ENCODE data around the gene GPT2.

Gene GPT2

DNA sequence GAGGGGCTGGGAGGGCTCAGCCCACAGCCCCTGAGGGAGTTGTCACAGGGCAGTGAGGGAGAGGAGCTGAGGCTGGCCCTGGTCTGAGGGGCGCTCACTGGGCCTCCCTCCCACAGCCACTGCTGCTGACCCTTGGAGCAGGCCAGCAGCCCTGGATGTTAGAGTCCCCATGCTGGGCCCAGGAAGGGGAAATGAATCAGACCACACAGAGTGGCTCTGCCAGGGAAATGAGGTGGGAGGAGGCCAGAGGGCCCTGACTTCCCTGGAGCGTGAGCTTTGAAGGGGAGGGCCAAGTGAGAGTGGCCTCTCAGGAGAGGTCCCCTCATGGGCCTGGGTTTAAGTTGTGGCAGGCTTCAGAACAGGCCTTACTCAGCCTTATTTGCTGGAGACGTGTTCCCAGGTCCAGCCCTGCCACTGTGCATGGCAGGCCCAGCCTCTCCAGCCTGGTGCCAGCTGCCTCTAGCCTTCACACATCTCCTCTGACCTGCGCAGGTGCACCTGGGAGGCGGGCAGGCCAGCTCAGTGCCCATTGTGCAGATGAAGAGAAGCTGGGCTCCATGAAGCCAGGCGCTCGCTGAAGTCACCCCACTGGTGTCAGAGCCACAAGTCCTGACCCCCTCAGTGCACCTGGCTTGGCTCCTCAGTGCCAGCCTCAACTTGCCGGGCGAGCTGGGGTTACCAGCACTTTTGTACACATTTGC lies 15.4 kb downstream of the GPT2 start:
- no peak for DNase-seq

DNA sequence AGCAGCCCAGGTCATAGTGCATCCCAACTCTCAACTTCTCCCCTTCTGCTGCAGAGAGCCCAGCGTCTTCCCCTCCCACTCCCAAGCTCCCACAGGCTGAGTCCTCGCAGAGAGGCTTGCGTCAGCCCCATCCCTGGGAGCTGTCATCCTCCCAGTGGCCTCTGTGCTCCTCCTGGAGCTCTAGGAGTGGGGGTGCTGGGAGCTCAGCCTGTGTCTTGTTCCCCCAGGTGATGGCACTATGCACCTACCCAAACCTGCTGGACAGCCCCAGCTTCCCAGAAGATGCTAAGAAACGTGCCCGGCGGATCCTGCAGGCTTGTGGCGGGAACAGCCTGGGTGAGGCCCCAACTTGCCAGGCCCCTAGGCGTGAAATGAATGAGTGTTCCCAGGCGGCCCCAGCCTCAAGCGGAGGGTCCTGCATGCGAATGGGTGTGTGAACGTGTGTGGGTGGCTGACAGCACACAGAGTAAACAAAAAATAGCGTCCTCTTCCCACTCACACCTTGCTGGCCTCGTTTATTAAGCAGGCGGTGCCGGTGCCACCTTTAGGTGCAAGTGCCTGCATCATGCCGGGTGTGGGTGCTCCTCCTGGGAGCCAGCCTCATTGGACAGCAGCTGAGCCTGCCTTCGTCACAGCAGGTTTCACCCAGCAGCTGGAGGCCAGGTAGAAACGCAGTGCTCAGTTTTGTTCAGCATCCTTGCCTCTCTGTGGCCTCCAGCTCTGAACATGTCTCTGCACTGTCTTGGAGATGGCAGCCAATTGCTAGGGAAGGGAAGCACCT lies 16.5 kb downstream of the GPT2 start:
- DNase-seq, result no peak

DNA sequence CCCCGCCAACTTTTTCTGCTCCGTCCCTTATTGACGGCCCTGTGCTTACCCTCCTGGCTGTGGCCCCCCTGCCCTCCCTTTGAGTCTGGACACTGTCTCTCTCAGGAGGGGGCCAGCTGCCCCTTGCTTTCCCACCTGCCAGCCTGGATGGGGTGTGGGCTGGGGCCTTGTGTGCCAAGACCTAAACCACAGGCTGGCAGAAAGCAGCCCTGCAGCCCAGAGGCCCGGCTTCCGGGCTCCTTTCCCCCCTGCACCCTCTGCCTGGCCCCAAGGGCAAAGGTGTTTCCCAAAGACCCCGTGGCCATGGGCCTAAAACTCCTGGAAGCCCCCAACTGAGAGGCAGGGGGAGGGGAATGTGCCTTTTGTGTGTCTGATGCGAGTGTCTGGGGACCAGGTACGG lies 17.5 kb downstream of the GPT2 start:
- DNase-seq, result no peak

DNA sequence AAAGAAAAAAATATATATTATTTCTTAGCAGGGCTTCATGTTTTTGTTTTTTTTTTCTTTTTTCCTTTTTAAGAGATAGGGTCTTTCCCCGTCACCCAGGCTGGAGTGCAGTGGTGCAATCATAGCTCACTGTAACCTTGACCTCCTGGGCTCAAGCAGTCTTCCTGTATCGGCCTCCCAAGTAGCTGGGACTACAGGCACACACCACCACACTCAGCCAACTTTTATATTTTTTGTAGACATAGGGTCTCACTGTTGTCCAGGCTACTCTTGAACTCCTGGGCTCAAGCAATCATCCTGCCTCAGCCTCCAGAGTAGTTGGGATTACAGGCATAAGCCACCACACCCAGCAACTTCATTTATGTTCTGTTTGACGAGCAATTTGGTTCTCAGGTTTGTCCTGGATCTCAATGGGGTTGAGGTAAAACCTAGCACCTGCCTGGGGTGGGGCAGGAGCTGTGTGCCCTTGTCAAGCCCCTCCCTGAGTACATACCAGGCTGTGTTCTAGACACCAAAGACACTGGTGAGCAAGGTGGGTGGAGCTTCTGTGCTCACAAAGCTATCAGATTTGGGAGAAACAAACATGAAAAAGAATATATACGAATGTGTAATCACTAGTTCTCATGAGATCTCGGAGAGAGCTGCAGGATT lies 19.2 kb downstream of the GPT2 start:
- no peak for DNase-seq

DNA sequence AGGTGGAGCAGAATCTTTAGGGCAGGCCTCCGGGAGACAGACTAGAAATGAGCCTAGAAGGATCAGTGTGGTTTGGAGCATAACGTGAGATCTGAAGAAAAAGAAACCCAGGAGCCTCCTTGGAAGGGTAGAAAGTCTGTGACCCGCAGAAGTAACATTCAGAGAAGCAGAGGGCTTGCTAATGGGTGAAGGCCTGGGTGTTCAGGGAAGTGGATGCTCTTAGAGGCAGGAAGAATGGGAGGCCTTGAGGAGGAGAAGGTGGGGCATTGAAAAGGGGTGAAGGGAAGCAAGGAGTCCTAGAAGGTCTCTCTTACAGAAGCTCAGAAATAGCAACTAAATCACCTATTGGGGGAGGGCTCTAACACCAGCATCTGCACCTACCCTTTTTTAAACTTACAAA lies 20.3 kb downstream of the GPT2 start:
- DNase-seq, result no peak

DNA sequence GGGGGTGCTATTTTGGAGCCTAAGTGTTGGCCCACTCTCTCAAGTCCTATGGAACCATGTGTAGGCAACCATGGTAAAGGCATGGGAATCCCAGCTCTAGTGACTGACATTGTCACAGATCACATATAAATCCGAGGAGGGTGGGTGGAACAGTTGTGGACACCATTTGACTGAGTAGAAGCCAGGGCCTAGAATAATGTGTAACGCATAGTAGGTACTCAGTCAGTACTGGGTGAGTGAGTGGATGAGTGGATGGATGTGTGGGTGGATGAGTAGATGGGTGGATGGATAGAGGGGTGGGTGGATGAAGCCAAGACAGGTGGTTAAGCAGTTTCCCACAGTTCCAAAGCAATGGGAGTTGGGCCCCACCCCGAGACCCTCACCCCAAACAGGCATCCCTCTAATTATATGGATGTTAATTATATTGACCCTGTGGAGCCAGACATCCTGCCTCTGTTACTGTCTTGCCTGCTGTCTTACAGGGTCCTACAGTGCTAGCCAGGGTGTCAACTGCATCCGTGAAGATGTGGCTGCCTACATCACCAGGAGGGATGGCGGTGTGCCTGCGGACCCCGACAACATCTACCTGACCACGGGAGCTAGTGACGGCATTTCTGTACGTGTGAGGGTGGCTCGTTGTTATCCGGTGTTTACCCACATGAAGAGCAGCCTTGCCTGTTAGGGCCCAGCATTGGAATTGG lies 22.3 kb downstream of the GPT2 start:
- no peak for DNase-seq

DNA sequence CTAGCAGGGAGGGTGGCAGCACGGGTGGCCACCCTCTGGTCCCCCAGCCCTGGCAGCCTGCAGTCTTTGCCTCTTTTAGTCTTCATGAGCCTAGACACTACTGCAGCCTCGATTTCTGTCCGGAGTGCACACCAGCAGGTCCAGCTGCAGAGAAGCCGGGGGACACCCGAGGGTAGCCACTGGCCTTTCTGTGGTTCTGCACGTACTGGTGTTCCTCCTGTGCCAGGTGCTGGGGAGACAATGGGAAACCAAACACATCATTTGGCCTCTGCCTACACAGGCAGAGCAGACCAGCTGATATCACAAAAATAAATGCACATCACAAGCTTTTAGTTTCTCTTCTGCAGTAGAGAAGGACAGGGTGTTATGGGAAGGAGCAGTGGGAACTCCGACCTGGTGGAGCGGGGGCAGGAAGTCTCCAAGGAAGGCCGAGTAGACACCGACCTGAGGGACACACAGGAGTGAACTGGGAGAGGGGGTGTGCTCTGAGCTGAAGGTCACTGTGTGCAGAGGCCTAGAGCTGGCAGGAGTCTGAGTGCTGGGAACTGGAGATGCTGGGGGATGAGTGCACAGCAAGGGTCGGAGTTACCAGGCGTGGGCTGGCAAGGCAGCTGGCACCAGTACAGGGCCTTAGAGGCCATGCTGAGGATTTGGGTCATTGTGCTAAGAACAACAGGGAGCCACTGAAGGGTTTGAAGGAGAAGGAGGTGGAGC lies 23.1 kb downstream of the GPT2 start:
- no peak for DNase-seq

DNA sequence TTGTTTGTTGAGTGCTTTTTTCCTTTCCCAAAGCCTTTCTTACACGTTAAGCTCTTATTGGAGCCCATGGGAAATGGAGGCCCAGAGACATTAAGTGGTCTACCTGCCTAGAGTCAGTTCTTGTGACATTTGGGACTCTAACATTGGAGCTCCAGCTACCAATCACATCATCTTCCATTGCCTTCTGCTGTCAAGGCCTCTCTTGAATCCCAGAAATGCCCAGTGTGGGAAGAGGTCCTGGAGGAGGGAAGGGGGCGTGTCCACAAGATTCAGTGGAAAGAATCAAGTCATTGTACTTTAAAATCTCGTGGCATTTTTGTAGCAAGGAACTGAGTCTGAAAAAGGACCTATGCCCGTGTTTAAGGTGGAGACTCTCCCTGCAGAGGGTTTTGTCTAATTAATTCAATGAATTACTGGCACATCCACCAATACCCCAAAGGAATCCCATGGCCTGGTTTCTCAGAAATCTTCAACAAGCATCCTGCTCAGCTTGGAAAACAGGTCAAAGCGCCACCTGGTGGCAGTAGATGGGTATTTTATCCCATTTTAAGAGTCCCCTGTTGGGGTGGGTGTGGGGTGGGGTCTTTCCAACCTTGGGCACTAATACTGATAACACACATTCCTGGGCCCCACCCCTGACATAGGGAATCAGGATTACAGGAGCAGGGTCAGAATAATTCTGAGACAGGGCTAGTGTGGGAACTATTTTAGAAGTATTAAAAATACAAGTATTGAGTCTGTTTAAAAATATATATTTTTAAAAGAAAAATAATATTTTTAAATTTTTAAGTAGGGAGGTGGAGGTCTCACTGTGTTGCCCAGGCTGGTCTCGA lies 24.6 kb downstream of the GPT2 start:
- peak; percentile 46 to 59 for DNase-seq

DNA sequence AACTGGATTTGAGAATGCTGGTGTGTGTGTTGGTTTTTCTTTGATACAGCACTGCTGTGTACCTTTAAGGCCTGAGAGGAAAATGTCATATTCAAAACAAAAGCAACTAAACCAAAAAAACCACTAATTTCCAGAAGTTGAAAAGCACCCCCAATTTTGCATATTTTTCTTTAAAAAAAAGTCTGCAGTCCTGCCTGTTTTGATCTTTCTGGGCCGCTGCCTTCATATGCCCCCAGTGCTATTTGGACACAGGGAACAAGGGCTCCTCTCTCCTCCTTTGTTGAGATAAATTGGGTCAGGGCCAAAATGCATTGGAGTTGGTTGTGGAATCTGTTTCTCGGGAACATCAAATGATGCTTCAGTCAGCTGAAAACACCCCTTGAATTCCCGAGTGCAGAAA lies 26.9 kb downstream of the GPT2 start:
- DNase-seq, result no peak

DNA sequence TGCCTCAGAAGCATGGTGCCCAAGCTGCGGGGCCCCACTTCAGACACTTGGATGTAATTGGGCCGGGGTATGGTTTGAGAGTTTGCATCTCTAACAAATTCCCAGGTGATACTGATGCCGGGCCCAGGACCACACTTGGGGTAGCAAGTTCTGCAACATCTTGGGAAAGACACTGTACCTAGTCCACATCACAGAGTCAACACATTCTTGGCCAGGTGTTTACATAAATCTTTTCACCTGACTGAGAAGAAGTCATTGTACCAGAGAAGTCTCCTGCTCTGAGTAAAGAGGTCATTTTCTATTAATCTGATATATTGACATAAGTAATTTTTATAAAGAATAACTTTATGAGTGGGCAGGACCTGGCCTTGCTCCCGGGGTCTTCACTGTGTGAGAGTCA lies 27.5 kb downstream of the GPT2 start:
- no peak for DNase-seq

DNA sequence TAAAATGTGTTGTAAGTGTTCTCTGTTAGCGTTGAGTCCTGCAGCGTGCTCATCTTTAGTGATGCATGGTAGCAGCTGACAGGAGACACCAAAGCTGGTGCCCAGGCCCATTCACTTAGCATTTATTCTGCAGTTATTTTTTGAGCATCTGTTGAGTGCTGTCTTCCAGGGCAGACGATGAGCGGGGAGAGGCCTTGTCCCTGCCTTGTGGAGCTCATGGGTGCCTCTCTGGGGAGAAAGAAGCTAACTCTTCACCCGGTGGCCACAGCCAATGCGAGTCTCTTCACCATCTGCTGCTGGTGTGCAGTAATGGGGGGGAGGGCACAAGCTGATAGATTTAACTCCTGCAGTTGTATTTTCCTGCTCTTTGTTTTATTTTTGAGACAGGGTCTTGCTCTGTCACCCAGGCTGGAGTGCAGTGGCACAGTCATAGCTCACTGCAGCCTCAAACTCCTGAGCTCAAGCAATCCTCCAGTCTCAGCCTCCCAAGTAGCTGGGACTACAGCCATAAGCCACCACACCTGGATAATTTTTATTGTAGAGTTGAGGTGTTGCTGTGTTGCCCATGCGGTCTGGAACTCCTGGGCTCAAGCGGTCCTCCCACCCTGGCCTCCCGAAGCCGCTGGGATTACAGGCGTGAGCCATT lies 30.5 kb downstream of the GPT2 start:
- no peak for DNase-seq

DNA sequence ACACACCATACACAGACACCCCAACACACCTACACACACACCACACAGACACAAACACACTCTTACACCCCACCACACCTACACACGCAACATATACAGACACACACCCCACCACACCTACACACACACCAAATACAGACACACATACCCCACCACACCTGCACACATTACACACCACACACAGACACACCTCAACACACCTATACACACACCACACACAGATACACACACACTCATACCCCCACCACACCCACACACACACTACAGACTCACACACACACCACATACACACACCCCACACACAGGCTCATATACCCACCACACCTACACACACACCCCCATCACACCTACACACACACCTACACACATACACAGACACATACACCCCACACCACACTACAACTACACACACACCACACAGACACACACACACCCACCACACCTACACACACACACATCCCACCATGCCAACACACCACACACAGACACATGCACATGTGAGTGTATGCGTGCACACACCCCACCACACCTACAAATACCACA lies 31.4 kb downstream of the GPT2 start:
- DNase-seq, result no peak

DNA sequence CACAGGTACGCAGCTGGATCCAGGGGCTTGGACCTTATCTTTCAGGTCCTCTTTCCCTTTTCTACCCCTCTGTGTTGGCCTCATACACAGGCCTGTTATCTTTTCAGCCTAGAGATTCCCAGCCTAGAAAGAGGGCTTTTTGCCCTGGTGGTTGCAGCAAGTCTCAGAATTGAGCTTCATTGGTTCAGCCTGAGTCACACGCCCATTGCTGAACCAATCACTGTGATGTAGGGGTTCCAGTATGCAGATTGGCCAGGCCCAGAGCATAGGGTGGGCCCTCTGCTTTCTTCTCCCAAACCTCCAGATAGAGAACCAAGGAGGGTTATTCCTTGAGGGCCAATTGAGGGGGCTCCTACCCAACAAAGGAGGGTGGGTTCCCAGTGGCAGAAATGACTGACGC lies 32.8 kb downstream of the GPT2 start:
- DNase-seq, result no peak

DNA sequence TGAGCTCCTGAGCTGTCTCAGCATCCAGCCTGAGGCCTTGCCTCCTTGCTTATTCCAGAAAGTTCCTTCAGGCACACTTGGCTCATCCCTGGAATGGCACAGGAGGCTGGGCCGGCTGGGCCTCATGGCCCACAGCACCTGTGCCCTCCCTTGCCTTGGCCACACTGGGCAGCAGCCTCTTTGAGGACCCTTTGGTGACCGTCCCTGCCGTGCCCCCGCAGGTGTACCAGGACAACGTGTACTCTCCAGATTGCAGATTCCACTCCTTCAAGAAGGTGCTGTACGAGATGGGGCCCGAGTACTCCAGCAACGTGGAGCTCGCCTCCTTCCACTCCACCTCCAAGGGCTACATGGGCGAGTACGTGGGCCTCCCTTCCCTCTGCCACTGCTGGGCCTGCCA lies 34.2 kb downstream of the GPT2 start:
- DNase-seq, result no peak

DNA sequence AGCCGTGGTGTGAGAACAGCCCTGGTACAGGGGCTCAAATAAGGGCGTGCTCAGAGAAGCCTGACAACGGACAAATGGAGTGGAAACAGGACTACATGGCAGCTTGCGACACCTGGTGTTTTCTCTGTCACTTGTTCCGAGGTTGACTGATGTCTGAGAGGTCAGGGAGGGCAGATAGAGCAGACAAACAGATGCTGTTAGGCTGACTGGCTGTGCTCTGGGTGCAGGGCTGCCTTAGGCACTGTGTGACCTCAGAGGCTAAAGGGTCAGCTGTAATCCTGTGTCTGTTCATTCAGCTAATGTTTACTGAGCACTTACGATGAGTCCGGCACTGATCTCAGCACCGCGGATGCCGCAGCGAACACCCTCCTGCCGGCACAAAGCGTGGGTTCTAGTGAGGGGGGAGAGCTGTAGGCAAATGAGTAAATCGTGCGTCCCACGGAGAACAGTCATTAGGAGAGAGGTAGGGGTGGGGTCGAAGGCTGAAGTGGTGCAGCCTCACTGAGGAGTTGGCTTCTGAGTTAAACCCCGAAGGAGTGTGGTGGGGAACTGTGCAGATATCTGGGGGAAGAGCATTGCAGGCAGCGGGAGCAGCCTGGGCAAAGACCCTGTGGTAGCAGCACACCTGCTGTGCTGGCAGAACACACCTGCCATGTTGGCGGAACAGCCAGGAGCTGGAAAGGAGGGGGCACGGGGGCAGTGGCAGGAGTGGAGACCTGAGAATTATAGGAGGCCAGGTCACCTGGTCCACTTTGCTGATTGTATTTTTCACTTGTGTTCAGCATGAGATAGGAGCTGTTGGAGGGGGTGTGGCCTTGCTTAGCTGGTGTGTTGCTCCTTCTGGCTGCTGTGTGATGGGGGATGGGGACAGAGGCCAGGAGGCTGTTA lies 35.0 kb downstream of the GPT2 start:
- DNase-seq, result peak; percentile 3 to 13

DNA sequence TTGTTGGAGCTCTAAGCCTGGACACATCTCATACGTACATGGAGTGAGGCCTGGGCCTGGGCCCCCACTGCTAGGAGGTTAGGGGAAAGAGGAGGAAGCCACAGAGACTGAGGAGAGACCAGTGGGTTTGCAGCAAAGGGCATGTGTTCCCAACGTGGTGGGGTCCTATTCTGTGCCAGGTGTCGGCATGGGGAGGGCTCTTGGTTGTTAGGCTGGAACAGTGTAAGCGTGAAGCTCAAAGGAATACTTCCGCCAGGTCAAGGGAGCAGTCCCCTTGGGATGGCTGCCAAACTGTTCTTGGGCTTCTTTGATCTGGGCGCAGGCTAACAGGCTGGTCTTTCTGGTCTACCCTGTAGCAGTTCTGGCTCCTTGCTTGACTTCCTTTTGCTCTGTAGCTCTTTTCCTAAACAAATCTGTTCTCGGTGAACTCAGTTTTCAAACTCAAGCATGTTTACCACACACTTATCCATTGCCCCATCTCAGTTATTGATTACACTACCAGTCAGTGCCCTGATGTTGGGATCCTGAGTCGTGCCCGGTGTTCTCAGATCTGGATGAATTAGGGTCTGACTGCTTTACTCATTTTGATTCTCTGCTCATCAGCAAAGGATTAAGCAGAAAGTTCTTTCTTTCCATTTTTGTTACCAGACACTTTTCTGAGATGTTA lies 36.4 kb downstream of the GPT2 start:
- no peak for DNase-seq

DNA sequence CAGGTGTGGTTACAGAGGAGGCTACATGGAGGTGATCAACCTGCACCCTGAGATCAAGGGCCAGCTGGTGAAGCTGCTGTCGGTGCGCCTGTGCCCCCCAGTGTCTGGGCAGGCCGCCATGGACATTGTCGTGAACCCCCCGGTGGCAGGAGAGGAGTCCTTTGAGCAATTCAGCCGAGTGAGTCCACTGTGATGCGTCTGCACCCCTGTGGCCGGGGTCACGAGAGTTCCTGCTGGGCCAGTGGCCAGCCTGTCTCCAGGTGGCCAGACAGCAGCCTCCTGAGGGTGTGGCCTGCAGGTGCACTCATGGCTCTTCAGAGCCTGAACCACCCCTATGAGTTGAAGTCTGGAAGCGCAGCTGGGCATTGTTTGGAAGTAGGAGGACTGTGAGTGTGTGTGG lies 38.1 kb downstream of the GPT2 start:
- DNase-seq, result no peak

DNA sequence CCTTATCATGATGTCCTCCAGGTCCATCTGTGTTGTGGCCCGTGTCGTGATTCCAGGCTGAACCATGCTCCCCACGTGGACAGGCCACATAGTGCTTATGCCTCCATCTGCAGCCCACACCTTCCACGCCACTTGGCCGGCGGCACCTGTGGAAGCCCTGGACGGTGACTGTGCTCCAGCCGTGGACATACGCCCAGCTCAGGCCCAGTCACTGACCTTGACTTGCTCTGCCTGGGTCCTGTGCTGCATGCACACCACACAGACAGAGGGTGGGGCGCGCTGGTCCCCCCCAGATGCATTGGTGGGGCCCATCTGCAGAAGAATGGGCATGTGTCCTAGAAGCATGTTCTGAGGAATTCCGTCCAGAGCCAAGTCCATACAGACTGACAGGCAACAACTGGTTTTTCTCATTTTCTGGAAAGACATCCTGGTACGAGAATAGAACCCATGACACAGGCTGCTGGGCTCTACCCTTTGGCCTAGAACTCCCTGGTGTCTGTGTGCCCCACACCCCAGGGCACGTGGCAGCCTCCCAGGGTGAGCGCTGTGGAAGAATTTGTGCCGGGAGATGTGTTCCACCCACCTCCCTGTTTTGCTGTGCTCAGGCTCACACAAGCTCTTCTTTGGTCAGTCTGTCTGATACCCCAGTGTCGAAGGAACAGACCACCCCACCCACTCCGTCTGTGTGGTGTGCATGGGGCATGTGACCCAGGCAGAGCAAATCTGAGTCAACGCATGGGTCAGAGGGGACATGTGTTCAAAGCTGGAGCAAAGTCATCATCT lies 39.5 kb downstream of the GPT2 start:
- DNase-seq, result no peak

DNA sequence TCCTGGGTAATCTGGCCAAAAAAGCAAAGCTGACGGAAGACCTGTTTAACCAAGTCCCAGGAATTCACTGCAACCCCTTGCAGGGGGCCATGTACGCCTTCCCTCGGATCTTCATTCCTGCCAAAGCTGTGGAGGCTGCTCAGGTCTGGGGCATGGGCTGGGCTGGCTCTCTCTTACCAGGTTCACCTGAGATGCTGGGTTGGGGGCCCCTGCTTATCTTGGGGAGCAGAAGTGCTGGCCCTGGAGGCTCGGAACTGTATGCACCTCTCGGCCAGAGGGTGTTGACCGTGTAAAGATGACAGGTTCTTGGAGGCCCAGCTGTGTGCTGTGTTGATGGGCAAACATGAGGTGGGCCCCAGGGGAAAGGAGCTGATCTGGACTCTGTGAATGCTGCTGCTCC lies 40.2 kb downstream of the GPT2 start:
- DNase-seq, result no peak
